RWPE1 (cell line): ENCODE measurements around the gene MRC1.

Experiments
- CTCF ChIA-PET: fragments of 350-600 bp; sonication (Branson Sonifier 250); formaldehyde crosslinking; extraction: SDS; loops from one replicate; lab custom pipeline; 2021; lab: Yijun Ruan, JAX
- POLR2A ChIA-PET: fragments of 400-600 bp; formaldehyde crosslinking; extraction: SDS; loops from one replicate; lab custom pipeline; 2020; ENCODE audit warnings: antibody characterized with exemption; ENCODE audit not compliant: low non-redundant PET; lab: Yijun Ruan, JAX
- DNase-seq: peaks from one replicate; pipeline ENCODE4 v3.0.0; 2012; ENCODE audit warnings: low spot score
- H3K27ac ChIP-seq: fragments of 450-650 bp; 2 replicates; pipeline ENCODE4 v1.5.1; 2017
- TF ChIP-seq, protein P1 (sequence below): fragments of 450-650 bp; conservative IDR thresholded peaks from 2 replicates; pipeline ENCODE4 v1.5.1; 2017; ENCODE audit warnings: low read depth, mild to moderate bottlenecking

The MRC1 gene

DNA sequence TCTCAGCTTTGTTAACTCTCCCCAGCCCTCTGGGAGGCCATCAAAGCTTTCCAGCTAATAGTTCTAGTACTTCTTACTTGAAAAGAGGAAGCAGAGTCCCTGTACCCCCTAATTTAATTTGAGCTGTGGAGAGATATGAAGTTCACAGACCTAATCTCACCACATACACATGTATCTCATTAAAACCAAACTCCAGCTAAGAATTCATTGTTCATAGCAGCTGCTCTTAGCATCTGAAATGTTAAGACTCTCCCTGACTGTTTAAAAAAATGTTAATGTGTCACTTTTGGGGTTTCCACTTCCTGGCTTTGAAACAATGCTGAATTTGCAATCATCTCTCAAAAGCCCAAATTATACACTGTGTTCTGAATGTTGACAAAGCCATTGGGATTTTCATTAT, 16.2 kb upstream of the MRC1 start:
- CTCF ChIA-PET: no interaction called here
- TF ChIP-seq, protein P1, sequence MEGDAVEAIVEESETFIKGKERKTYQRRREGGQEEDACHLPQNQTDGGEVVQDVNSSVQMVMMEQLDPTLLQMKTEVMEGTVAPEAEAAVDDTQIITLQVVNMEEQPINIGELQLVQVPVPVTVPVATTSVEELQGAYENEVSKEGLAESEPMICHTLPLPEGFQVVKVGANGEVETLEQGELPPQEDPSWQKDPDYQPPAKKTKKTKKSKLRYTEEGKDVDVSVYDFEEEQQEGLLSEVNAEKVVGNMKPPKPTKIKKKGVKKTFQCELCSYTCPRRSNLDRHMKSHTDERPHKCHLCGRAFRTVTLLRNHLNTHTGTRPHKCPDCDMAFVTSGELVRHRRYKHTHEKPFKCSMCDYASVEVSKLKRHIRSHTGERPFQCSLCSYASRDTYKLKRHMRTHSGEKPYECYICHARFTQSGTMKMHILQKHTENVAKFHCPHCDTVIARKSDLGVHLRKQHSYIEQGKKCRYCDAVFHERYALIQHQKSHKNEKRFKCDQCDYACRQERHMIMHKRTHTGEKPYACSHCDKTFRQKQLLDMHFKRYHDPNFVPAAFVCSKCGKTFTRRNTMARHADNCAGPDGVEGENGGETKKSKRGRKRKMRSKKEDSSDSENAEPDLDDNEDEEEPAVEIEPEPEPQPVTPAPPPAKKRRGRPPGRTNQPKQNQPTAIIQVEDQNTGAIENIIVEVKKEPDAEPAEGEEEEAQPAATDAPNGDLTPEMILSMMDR: no peak
- H3K27ac ChIP-seq: no peak overlapping the region
- POLR2A ChIA-PET: no interaction called here
- DNase-seq: no peak

DNA sequence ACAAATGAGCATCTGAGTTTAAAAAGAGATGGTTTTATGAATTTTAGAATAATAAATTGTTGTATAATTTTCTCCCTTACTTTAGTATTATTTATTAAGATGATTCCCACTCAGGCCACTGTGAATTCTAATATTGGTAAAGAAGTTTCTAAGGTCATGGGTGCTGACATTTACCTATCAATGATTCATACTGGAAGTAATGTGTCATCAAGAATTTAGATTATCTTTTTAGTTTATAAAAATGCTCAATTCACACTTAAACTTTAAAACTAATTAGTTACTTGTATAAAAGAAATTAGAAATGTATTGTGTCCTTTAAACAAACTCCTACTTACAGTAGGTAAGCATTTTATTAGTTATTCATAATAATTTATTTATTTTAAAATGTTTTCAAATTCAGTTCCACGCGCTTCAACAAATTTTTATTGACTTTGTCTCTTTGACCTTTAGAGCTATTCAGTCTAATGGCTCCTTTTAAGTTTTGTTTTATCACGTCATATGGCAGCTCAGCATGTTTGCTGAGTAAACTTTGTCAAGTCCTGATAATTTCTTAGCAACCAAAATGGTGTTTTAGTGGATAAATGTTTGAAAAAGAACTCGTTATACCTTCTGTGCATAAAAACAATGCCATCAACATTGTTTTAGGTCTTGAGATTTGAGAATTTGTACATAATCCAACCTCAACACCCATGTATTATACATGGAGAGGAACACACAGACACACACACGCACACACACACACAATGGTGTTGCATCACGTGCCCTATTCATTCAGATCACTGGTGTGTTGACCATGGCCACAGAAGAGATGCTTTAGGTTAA, 15.1 kb upstream of the MRC1 start:
- TF ChIP-seq, protein P1: no peak
- ChIA-PET CTCF (no interaction called here), POLR2A (no interaction called here)
- no peak overlapping the region for H3K27ac ChIP-seq
- DNase-seq: no peak

DNA sequence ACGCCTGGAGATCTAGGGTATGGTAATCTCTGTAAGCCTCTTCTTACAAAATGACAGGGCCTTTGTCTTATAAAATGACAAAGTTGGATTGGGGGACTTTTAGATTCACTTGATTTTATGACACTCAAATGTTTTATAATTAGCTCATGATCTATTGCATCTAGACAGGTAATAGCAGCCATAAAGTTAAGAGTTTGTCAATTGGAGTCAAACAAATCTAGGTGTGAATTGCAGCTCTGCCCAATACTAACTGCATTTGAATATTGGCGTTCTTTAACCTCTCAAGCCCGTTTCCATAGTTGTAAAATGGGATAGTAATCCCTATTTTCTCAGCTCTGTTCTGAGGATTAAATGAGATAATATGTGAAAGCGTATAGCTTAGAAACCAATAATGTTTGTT, 14.1 kb upstream of the MRC1 start:
- no peak overlapping the region for H3K27ac ChIP-seq
- TF ChIP-seq, protein P1: no peak
- CTCF ChIA-PET: no interaction called here
- DNase-seq: no peak
- POLR2A ChIA-PET: no interaction called here

GRCh38 chr10:17795813-17796594, 13.1 kb upstream of the MRC1 start:
- TF ChIP-seq, protein P1: no peak
- ChIA-PET CTCF (interaction anchor here (0.6 kb wide), 2 partner anchors 54 to 720 kb away, joined by 3 to 4 read pairs; no protein-coding TSS in a partner anchor), POLR2A (no interaction called here)
- no peak for DNase-seq
- no peak overlapping the region for H3K27ac ChIP-seq

DNA sequence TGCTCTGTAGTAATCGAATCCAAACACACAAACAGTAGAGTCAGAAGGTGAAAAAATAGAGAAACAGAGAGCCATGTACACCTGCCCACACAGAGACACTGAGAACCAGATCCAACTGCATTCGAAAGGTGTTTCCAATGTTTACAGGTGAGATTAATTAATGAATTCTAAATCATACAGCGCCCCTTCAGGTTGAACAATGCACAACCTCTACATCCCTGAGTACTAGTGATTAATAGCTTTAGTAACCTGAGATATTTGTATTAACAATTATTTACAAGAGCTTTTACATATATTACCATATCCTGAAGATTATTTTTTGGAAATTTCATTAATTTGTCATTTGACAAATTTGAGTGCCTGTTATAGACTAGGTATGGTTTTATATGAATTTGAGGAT, 7.6 kb upstream of the MRC1 start:
- POLR2A ChIA-PET: no interaction called here
- CTCF ChIA-PET: interaction anchor here (0.6 kb wide), 1 partner anchor 20 kb away, joined by 5 read pairs; no protein-coding TSS in a partner anchor
- DNase-seq: no peak
- TF ChIP-seq, protein P1: no peak
- H3K27ac ChIP-seq: no peak overlapping the region

- TF ChIP-seq, protein P1: no peak
- no peak overlapping the region for H3K27ac ChIP-seq
- CTCF ChIA-PET: no interaction called here
- no peak for DNase-seq
- POLR2A ChIA-PET: no interaction called here
These were observed 6.8 kb upstream of the MRC1 start for GRCh38 chr10:17802350-17802749.
